K562 (cell line): ENCODE results near the gene ERF. TPM values are rescaled to one million over a fixed set of nuclear protein-coding genes. Genes with fewer than 3 reads are reported as not detected.

ENCODE experiments used
- ARHGAP35 ChIP-seq: fragments of 450-650 bp; IDR thresholded peaks from 2 replicates; pipeline ENCODE4 v1.6.1; 2018; ENCODE audit not compliant: partially characterized antibody
- E2F4 ChIP-seq: sonication (generic); formaldehyde crosslinking; IDR thresholded peaks from 2 replicates; pipeline ENCODE4 v1.8.0; 2022; ENCODE audit warnings: mild to moderate bottlenecking, low read depth, missing genetic modification reagents
- FOXJ3 ChIP-seq: sonication (generic); formaldehyde crosslinking; IDR thresholded peaks from 2 replicates; pipeline ENCODE4 v1.4.0; 2020; ENCODE audit warnings: mild to moderate bottlenecking, missing genetic modification reagents
- MLX ChIP-seq, 2 experiments: fragments of 450-650 bp in 1 of 2; sonication (generic) in 1 of 2; formaldehyde crosslinking; conservative IDR thresholded peaks; 2 replicates each; pipeline versions ENCODE4 v1.4.0 to v1.8.1; 2020 to 2022; ENCODE audit warnings: mild to moderate bottlenecking in 1 of 2, missing genetic modification reagents in 1 of 2
- RCOR1 ChIP-seq, 2 experiments: IDR thresholded peaks; 2 replicates each; pipeline ENCODE4 v1.6.1; 2012; ENCODE audit warnings: low read depth in 2 of 2, low read length in 2 of 2, borderline replicate concordance in 1 of 2, improper control_type of control experiment in 1 of 2
- SMARCE1 ChIP-seq: fragments of 450-650 bp; IDR thresholded peaks from 2 replicates; pipeline ENCODE4 v1.7.1; 2016; ENCODE audit warnings: mild to moderate bottlenecking
- TEAD4 ChIP-seq, 2 experiments: sonication (generic) in 1 of 2; formaldehyde crosslinking in 1 of 2; IDR thresholded peaks; 2 replicates each; pipeline versions ENCODE4 v1.6.1 to v1.8.0; 2012 to 2022; ENCODE audit warnings: borderline replicate concordance in 1 of 2, inconsistent platforms in 1 of 2, low read length in 1 of 2, mild to moderate bottlenecking in 1 of 2, missing genetic modification reagents in 1 of 2
- TSC22D4 ChIP-seq: fragments of 450-650 bp; IDR thresholded peaks from 2 replicates; pipeline ENCODE4 v1.6.1; 2016; ENCODE audit warnings: missing genetic modification characterization, missing biosample characterization, control low read depth
- ZHX1 ChIP-seq: fragments of 150-350 bp; conservative IDR thresholded peaks from 2 replicates; pipeline ENCODE4 v1.6.1; 2014; ENCODE audit warnings: low read length
- ZNF592 ChIP-seq: fragments of 450-650 bp; IDR thresholded peaks from 2 replicates; pipeline ENCODE4 v1.6.1; 2017; ENCODE audit warnings: antibody characterized with exemption, mild to moderate bottlenecking
- ZNF766 ChIP-seq: fragments of 200-800 bp; sonication (Bioruptor generic); conservative IDR thresholded peaks from 2 replicates; pipeline ENCODE4 v1.6.1; 2016; ENCODE audit warnings: missing genetic modification characterization, missing compliant biosample characterization
- ZSCAN32 ChIP-seq: fragments of 450-650 bp; formaldehyde crosslinking; IDR thresholded peaks from 2 replicates; pipeline ENCODE4 v1.4.0; 2020; ENCODE audit warnings: mild to moderate bottlenecking, moderate library complexity
- polyA plus RNA-seq, 8 experiments: library from polyadenylated mRNA; depleted of rRNA in 4 of 8; stranded (reverse) in 5 of 8; unstranded in 3 of 8; fragments of >200 nt; fragmentation: Nextera tagmentation in 2 of 8; fragmentation: Illumina TruSeq in 1 of 8; extraction: Ambion mirVana in 2 of 8; extraction: Trizol in 1 of 8; gene quantifications; 2 replicates each; pipeline versions ENCODE4 v1.2.1 to v1.2.3, GENCODE V29; 2011 to 2014; ENCODE audit warnings: inconsistent platforms in 1 of 8, missing spikeins in 1 of 8
- total RNA-seq, 7 experiments: library from RNA; depleted of rRNA in 6 of 7; stranded (reverse); fragments of >200 nt in 6 of 7; fragmentation: Illumina TruSeq in 2 of 7; extraction: Trizol in 2 of 7; gene quantifications; 2 replicates each; pipeline versions ENCODE4 v1.2.1 to v1.2.3, GENCODE V29; 2011 to 2021; ENCODE audit warnings: low replicate concordance in 1 of 7

Gene ERF
- total and polyA plus RNA-seq, 9 of the 15 experiments (the other 6 are each of a cell fraction or from before 2014, with no cell fraction given) = 0.03 to 75.4 (median 27.0) TPM

- no peak for TF ChIP-seq ZNF592
- 0 out of 2 replicates have a peak, but pooled peaks have one; percentile 44 for TF ChIP-seq E2F4 (CRISPR knock-in tag)
- TF ChIP-seq TSC22D4 (tag) = no peak
- TF ChIP-seq MLX (CRISPR knock-in tag; conservative IDR thresholded peaks at IDR 0.05) = no peak
- no peak for TF ChIP-seq ZSCAN32 (CRISPR knock-in tag)
- no peak for TF ChIP-seq ZHX1
- no peak for TF ChIP-seq SMARCE1
- TF ChIP-seq RCOR1 (IDR thresholded peaks at IDR 0.05; ENCODE audit: borderline replicate concordance in 1 of 2, low read depth in 2 of 2, low read length in 2 of 2) = peak in 1 of 2 experiments; percentile 53; a peak in 2 of 4 replicates
- TF ChIP-seq ZNF766 (CRISPR knock-in tag) = peak; percentile 97; the same call in 1 of the 2 replicates
- no peak for TF ChIP-seq FOXJ3
- TF ChIP-seq TEAD4 (IDR thresholded peaks at IDR 0.05; ENCODE audit: low read length) = no peak
- TF ChIP-seq TEAD4 (CRISPR knock-in tag; IDR thresholded peaks at IDR 0.05; ENCODE audit: borderline replicate concordance) = no peak
- no peak for TF ChIP-seq ARHGAP35
Observed at GRCh38 chr19:42268142-42268703, 13.3 kb upstream of the ERF start (continued).
